HepG2 (cell line): ENCODE results near the gene KHK. TPM values are rescaled to one million over a fixed set of nuclear protein-coding genes. Genes with fewer than 3 reads are reported as not detected.

Experiments
- ATRX ChIP-seq: sonication (generic); formaldehyde crosslinking; IDR thresholded peaks from 2 replicates; pipeline ENCODE4 v1.4.0; 2020; ENCODE audit warnings: missing genetic modification reagents, borderline replicate concordance
- CENPT ChIP-seq: sonication (generic); formaldehyde crosslinking; IDR thresholded peaks from 2 replicates; pipeline ENCODE4 v1.8.0; 2022; ENCODE audit warnings: low read depth, mild to moderate bottlenecking, moderate library complexity, missing genetic modification reagents
- KMT2A ChIP-seq: sonication (generic); formaldehyde crosslinking; IDR thresholded peaks from 2 replicates; pipeline ENCODE4 v1.4.0; 2020; ENCODE audit warnings: missing genetic modification reagents
- MNT ChIP-seq: fragments of 450-650 bp; IDR thresholded peaks from 2 replicates; pipeline ENCODE4 v1.6.1; 2016
- NCOA5 ChIP-seq: sonication (generic); formaldehyde crosslinking; IDR thresholded peaks from 2 replicates; pipeline ENCODE4 v1.4.0; 2020; ENCODE audit warnings: missing genetic modification reagents
- NONO ChIP-seq, 2 experiments: fragments of 450-650 bp in 1 of 2; sonication (generic) in 1 of 2; formaldehyde crosslinking in 1 of 2; IDR thresholded peaks in 1 of 2; conservative IDR thresholded peaks in 1 of 2; 2 replicates each; pipeline versions ENCODE4 v1.6.1 to v1.8.0; 2017 to 2022; ENCODE audit warnings: mild to moderate bottlenecking in 1 of 2, missing genetic modification reagents in 1 of 2, moderate library complexity in 1 of 2
- NR2C2 ChIP-seq: sonication (generic); formaldehyde crosslinking; IDR thresholded peaks from 2 replicates; pipeline ENCODE4 v1.4.0; 2020; ENCODE audit warnings: missing genetic modification reagents, mild to moderate bottlenecking, moderate library complexity, borderline replicate concordance
- SOX13 ChIP-seq, 3 experiments: fragments of 450-650 bp in 1 of 3; sonication (generic) in 1 of 3; formaldehyde crosslinking in 1 of 3; IDR thresholded peaks in 2 of 3; conservative IDR thresholded peaks in 1 of 3; 2 replicates each; pipeline versions ENCODE4 v1.5.0 to v1.6.1; 2016 to 2020; ENCODE audit warnings: antibody characterized with exemption in 1 of 3, mild to moderate bottlenecking in 1 of 3, missing compliant biosample characterization in 1 of 3, missing genetic modification reagents in 1 of 3, moderate library complexity in 1 of 3
- TEAD2 ChIP-seq: sonication (generic); formaldehyde crosslinking; IDR thresholded peaks from 2 replicates; pipeline ENCODE4 v1.9.0; 2021; ENCODE audit warnings: missing genetic modification reagents
- THYN1 ChIP-seq: sonication (generic); formaldehyde crosslinking; IDR thresholded peaks from 2 replicates; pipeline ENCODE4 v1.8.1; 2023; ENCODE audit warnings: low read depth, mild to moderate bottlenecking, moderate library complexity, missing genetic modification reagents, borderline replicate concordance
- ZFP36 ChIP-seq: fragments of 150-350 bp; IDR thresholded peaks from 2 replicates; pipeline ENCODE4 v1.6.1; 2018; ENCODE audit warnings: borderline replicate concordance, low read length, low read depth; ENCODE audit not compliant: partially characterized antibody
- ZNF790 ChIP-seq: sonication (generic); formaldehyde crosslinking; IDR thresholded peaks from 2 replicates; pipeline ENCODE4 v1.8.0; 2022; ENCODE audit warnings: missing genetic modification reagents, mild to moderate bottlenecking, borderline replicate concordance
- ZSCAN29 ChIP-seq: sonication (generic); formaldehyde crosslinking; conservative IDR thresholded peaks from 2 replicates; pipeline ENCODE4 v1.4.0; 2020; ENCODE audit warnings: mild to moderate bottlenecking, missing genetic modification reagents
- polyA plus RNA-seq, 8 experiments: library from polyadenylated mRNA; depleted of rRNA in 3 of 8; stranded (reverse) in 7 of 8; unstranded in 1 of 8; fragments of >200 nt; fragmentation: Illumina TruSeq in 4 of 8; extraction: Trizol in 4 of 8; gene quantifications; 2 replicates each; pipeline versions ENCODE4 v1.2.1 to v1.2.3, GENCODE V29; 2011 to 2016; ENCODE audit warnings: low read depth in 4 of 8, missing spikeins in 1 of 8, mixed read lengths in 1 of 8; ENCODE audit not compliant: insufficient read depth in 1 of 8
- total RNA-seq, 5 experiments: library from RNA; depleted of rRNA; stranded (reverse); fragments of >200 nt; fragmentation: Illumina TruSeq; extraction: Trizol; gene quantifications; 2 replicates each; pipeline ENCODE4 v1.2.3, GENCODE V29; 2016; ENCODE audit warnings: low read depth in 1 of 5
- TF ChIP-seq, protein P1 (sequence below): sonication (generic); formaldehyde crosslinking; IDR thresholded peaks from 2 replicates; pipeline ENCODE4 v1.8.1; 2023; ENCODE audit warnings: mild to moderate bottlenecking, missing genetic modification reagents
- TF ChIP-seq, protein P2 (sequence below): sonication (generic); formaldehyde crosslinking; IDR thresholded peaks from 2 replicates; pipeline ENCODE4 v1.9.0; 2021; ENCODE audit warnings: missing genetic modification reagents, borderline replicate concordance
- TF ChIP-seq, protein P3 (sequence below): sonication (generic); formaldehyde crosslinking; IDR thresholded peaks from 2 replicates; pipeline ENCODE4 v1.5.1; 2020; ENCODE audit warnings: mild to moderate bottlenecking, missing genetic modification reagents
- TF ChIP-seq, protein P4 (sequence below): sonication (generic); formaldehyde crosslinking; IDR thresholded peaks from 2 replicates; pipeline ENCODE4 v1.8.1; 2023; ENCODE audit warnings: mild to moderate bottlenecking, missing genetic modification reagents, borderline replicate concordance

The KHK gene
- total and polyA plus RNA-seq, 2 of the 13 experiments (the other 11 are each of a cell fraction or from before 2014, with no cell fraction given), result 40.9 to 99.2 TPM

- 0 out of 2 replicates have a peak, but pooled peaks have one; percentile 66 for TF ChIP-seq ZSCAN29 (CRISPR knock-in tag)
- no peak for TF ChIP-seq ZFP36
- TF ChIP-seq NONO (IDR thresholded peaks at IDR 0.05), result no peak
- TF ChIP-seq NONO (CRISPR knock-in tag; conservative IDR thresholded peaks at IDR 0.05), result 0 out of 2 replicates have a peak, but pooled peaks have one; percentile 39
- TF ChIP-seq ZNF790 (CRISPR knock-in tag), result peak; percentile 86; the same call in 1 of the 2 replicates
- no peak for TF ChIP-seq CENPT (CRISPR knock-in tag)
- TF ChIP-seq ATRX (CRISPR knock-in tag), result no peak
- TF ChIP-seq, protein P1, sequence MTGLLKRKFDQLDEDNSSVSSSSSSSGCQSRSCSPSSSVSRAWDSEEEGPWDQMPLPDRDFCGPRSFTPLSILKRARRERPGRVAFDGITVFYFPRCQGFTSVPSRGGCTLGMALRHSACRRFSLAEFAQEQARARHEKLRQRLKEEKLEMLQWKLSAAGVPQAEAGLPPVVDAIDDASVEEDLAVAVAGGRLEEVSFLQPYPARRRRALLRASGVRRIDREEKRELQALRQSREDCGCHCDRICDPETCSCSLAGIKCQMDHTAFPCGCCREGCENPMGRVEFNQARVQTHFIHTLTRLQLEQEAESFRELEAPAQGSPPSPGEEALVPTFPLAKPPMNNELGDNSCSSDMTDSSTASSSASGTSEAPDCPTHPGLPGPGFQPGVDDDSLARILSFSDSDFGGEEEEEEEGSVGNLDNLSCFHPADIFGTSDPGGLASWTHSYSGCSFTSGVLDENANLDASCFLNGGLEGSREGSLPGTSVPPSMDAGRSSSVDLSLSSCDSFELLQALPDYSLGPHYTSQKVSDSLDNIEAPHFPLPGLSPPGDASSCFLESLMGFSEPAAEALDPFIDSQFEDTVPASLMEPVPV (CRISPR knock-in tag), result 0 out of 2 replicates have a peak, but pooled peaks have one; percentile 82
- peak; percentile 34; the same call in 1 of the 2 replicates for TF ChIP-seq NR2C2 (CRISPR knock-in tag)
- peak; percentile 75; the same call in 1 of the 2 replicates for TF ChIP-seq THYN1 (CRISPR knock-in tag)
- TF ChIP-seq, protein P2, sequence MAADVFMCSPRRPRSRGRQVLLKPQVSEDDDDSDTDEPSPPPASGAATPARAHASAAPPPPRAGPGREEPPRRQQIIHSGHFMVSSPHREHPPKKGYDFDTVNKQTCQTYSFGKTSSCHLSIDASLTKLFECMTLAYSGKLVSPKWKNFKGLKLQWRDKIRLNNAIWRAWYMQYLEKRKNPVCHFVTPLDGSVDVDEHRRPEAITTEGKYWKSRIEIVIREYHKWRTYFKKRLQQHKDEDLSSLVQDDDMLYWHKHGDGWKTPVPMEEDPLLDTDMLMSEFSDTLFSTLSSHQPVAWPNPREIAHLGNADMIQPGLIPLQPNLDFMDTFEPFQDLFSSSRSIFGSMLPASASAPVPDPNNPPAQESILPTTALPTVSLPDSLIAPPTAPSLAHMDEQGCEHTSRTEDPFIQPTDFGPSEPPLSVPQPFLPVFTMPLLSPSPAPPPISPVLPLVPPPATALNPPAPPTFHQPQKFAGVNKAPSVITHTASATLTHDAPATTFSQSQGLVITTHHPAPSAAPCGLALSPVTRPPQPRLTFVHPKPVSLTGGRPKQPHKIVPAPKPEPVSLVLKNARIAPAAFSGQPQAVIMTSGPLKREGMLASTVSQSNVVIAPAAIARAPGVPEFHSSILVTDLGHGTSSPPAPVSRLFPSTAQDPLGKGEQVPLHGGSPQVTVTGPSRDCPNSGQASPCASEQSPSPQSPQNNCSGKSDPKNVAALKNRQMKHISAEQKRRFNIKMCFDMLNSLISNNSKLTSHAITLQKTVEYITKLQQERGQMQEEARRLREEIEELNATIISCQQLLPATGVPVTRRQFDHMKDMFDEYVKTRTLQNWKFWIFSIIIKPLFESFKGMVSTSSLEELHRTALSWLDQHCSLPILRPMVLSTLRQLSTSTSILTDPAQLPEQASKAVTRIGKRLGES (CRISPR knock-in tag), result no peak
- peak; percentile 3; the same call in 1 of the 2 replicates for TF ChIP-seq KMT2A
- no peak for TF ChIP-seq TEAD2 (CRISPR knock-in tag)
- TF ChIP-seq, protein P3, sequence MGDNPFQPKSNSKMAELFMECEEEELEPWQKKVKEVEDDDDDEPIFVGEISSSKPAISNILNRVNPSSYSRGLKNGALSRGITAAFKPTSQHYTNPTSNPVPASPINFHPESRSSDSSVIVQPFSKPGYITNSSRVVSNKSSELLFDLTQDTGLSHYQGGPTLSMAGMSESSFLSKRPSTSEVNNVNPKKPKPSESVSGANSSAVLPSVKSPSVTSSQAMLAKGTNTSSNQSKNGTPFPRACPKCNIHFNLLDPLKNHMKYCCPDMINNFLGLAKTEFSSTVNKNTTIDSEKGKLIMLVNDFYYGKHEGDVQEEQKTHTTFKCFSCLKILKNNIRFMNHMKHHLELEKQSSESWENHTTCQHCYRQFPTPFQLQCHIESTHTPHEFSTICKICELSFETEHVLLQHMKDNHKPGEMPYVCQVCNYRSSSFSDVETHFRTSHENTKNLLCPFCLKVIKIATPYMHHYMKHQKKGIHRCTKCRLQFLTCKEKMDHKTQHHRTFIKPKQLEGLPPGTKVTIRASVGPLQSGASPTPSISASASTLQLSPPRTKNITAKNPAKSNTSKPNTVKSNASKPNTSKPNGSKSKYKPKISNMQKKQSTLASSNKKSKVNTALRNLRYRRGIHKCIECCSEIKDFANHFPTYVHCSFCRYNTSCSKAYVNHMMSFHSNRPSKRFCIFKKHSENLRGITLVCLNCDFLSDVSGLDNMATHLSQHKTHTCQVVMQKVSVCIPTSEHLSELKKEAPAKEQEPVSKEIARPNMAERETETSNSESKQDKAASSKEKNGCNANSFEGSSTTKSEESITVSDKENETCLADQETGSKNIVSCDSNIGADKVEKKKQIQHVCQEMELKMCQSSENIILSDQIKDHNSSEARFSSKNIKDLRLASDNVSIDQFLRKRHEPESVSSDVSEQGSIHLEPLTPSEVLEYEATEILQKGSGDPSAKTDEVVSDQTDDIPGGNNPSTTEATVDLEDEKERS (CRISPR knock-in tag), result 0 out of 2 replicates have a peak, but pooled peaks have one; percentile 11
- no peak for TF ChIP-seq MNT
- TF ChIP-seq NCOA5 (CRISPR knock-in tag), result no peak
- no peak for TF ChIP-seq SOX13 (IDR thresholded peaks at IDR 0.05)
- 0 out of 4 replicates have a peak, but pooled peaks of 1 of the 2 experiments have one; percentile 2 for TF ChIP-seq SOX13 (CRISPR knock-in tag; conservative IDR thresholded peaks at IDR 0.05 in 1 of 2, IDR thresholded peaks at IDR 0.05 in 1 of 2)
- TF ChIP-seq, protein P4, sequence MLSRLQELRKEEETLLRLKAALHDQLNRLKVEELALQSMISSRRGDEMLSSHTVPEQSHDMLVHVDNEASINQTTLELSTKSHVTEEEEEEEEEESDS (CRISPR knock-in tag), result peak; percentile 66; the same call in 1 of the 2 replicates
Observed at GRCh38 chr2:27134781-27135477, 48.4 kb downstream of the KHK start (continued).
